AG04450 (cell line): ENCODE data around the gene TLX1. TPM values are rescaled to one million over a fixed set of nuclear protein-coding genes. Genes with fewer than 3 reads are reported as not detected.

Source experiments
- CTCF ChIA-PET: fragments of 300-600, 350-600 bp; formaldehyde crosslinking; extraction: SDS; loops from one replicate; lab custom pipeline; 2022; ENCODE audit warnings: antibody characterized with exemption, inconsistent platforms; lab: Charles Lee
- POLR2A ChIA-PET: fragments of 350-600 bp; formaldehyde crosslinking; extraction: SDS; loops from one replicate; lab custom pipeline; 2021; ENCODE audit warnings: antibody characterized with exemption, inconsistent platforms; lab: Yijun Ruan, JAX
- DNase-seq: peaks from one replicate; pipeline ENCODE4 v3.0.0-alpha.2; 2011; ENCODE audit warnings: low read depth, low spot score
- H3K27ac ChIP-seq: one replicate; pipeline ENCODE4 v1.5.1; 2012; ENCODE audit warnings: low read depth, low read length, control low read depth
- H3K27me3 ChIP-seq: one replicate; pipeline ENCODE4 v1.6.0; 2012; ENCODE audit warnings: low read length; ENCODE audit not compliant: control insufficient read depth, insufficient read depth
- H3K4me3 ChIP-seq: 2 replicates; pipeline ENCODE4 v1.5.1; 2011; ENCODE audit warnings: mild to moderate bottlenecking, low read depth, low read length, control low read depth
- H3K9me3 ChIP-seq: 2 replicates; pipeline ENCODE4 v1.5.1; 2012; ENCODE audit warnings: low read length; ENCODE audit not compliant: control insufficient read depth, insufficient read depth
- CTCF ChIP-seq: IDR thresholded peaks from 2 replicates; pipeline ENCODE4 v1.5.1; 2011; ENCODE audit warnings: low read depth, low read length, control low read depth, inconsistent platforms
- polyA plus RNA-seq: library from polyadenylated mRNA; depleted of rRNA; stranded (reverse); fragments of >200 nt; gene quantifications from 2 replicates; pipeline ENCODE4 v1.2.3, GENCODE V29; 2011

TLX1 gene
- polyA plus RNA-seq, 1 experiment: not detected

DNA sequence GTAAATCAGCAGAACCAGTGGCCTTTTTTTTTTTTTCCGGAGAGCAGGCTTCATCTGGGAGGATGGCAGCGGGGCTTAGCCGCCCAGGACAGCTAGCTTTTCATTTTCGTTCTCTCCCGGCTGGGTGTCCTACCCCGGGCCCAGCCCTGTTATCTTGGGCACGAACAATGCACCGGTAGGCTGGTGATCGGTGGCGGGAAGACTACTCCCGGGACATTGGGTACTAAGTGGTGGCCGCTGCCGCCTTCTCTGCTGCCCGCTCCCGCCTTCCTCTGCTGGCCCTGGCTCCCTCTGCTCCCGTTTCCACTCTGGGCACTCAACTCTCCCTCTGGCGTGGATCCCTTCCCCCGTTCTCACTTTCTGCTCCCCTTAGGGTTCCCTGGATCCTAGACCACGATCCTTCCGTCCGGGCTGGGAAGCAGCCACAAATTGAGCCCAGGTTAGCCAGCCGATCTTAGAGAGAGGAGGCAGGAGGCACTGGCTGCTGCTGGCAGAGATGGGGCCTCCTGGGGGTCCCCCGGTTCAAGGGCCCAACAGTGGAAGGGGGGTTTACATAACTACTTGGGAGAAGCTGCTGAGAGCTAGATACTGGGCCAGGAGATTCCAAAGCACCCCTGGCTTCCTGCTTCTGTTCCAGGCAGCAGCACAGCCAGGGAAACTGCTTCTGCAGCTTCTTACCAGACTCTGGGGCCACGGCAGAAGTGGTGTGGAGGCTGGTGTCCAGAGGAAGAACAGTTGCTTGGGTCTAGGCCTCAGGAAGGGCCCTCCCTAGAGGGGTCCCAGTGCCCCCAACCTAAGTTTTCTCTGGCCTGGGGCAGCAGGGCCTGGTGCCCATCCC is 1.8 kb downstream of the TLX1 start:
- H3K27me3 ChIP-seq: peaks cover 93% of the 10 kb centered on the region
- TF ChIP-seq CTCF: no peak
- H3K4me3 ChIP-seq: no peak overlapping the region
- H3K27ac ChIP-seq: no peak overlapping the region
- ChIA-PET CTCF (interaction anchor here (0.6 kb wide), 1 partner anchor 9 kb away, joined by 3 read pairs; no protein-coding TSS in a partner anchor), POLR2A (interaction anchor here (0.7 kb wide), 1 partner anchor 636 kb away, joined by 4 read pairs; no protein-coding TSS in a partner anchor)
- DNase-seq: no peak
- no peaks in the 10 kb centered on the region; the same call in 1 of the 2 replicates for H3K9me3 ChIP-seq

- Histone ChIP-seq H3K9me3 (no peaks in the 10 kb centered on the region; the same call in 1 of the 2 replicates), H3K27ac (no peak overlapping the region), H3K27me3 (peaks cover 91% of the 10 kb centered on the region), H3K4me3 (no peak overlapping the region)
- no peak for DNase-seq
- CTCF ChIA-PET: interaction anchor here (0.7 kb wide), 1 partner anchor 442 kb away, joined by 4 read pairs; no protein-coding TSS in a partner anchor
- TF ChIP-seq CTCF: no peak
- POLR2A ChIA-PET: interaction anchor here (1.3 kb wide), 1 partner anchor 11 kb away, joined by 3 read pairs; no protein-coding TSS in a partner anchor
Measured at GRCh38 chr10:101133489-101134298, 2.6 kb downstream of the TLX1 start.

- CTCF ChIA-PET: interaction anchor here (0.7 to 1.1 kb wide), 2 partner anchors 39 to 441 kb away, joined by 3 to 4 read pairs; no protein-coding TSS in a partner anchor
- POLR2A ChIA-PET: interaction anchor here (1.3 kb wide), 1 partner anchor 12 kb away, joined by 3 read pairs; no protein-coding TSS in a partner anchor
- Histone ChIP-seq H3K9me3 (no peaks in the 10 kb centered on the region; the same call in 1 of the 2 replicates), H3K4me3 (no peak overlapping the region), H3K27me3 (peaks cover 96% of the 10 kb centered on the region), H3K27ac (no peak overlapping the region)
- no peak for TF ChIP-seq CTCF
- no peak for DNase-seq
Measured at GRCh38 chr10:101134299-101135127, 3.4 kb downstream of the TLX1 start.

DNA sequence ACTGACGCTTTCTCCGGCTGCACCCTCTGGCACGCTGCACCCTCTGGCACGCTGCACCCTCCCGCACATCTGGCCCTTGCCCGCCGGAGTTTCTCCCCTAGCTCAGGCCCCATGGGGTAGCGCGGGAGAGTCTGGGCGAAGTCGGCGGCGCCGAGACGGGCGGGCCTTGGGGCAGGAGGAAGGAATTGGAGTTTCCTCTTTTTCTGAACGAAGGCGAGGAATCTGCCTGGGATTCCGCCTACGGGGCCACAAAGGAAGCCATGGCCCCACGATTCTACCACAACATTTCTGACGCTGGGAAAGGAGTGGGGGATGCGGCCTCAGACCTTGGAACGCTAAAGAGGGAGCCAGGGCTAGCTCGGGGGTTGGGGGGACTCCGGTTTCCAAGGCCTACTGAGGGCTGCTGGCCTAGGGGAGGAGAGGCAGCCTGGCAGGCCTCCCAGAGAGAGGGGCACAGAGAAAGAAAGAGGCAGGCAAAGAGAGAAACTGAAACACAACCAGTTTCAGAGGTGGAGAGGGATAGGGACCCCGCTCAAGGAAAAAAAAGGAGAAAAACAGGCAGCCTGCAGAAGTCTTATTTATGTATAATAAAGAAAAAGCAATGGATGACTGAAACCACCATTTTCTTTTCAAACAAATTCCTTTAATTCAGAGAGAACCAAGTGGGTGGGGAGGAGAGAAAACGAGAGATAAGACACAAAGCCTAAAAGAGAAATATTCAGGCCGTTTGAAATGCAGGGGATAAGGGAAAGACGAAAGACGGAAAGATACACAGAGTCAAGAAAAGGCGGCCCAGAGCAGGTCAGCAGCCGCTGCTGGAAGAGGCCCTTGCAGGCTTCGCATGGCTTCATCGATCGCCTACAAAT is 4.3 kb downstream of the TLX1 start:
- H3K27ac ChIP-seq: no peak overlapping the region
- CTCF ChIA-PET: interaction anchor here (1.1 kb wide), 1 partner anchor 40 kb away, joined by 3 read pairs; no protein-coding TSS in a partner anchor
- no peaks in the 10 kb centered on the region; the same call in 1 of the 2 replicates for H3K9me3 ChIP-seq
- H3K27me3 ChIP-seq: peaks cover 96% of the 10 kb centered on the region
- TF ChIP-seq CTCF: no peak
- H3K4me3 ChIP-seq: no peak overlapping the region
- no peak for DNase-seq
- POLR2A ChIA-PET: no interaction called here
